GM12891 (cell line): ENCODE data around the gene HNMT.

Experiments
- POLR2A ChIP-seq: IDR thresholded peaks from 2 replicates; pipeline ENCODE4 v1.6.1; 2011; ENCODE audit warnings: low read depth, low read length, control low read depth
- TAF1 ChIP-seq: IDR thresholded peaks from 2 replicates; pipeline ENCODE4 v1.6.1; 2011; ENCODE audit warnings: low read depth, low read length, control low read depth

DNA sequence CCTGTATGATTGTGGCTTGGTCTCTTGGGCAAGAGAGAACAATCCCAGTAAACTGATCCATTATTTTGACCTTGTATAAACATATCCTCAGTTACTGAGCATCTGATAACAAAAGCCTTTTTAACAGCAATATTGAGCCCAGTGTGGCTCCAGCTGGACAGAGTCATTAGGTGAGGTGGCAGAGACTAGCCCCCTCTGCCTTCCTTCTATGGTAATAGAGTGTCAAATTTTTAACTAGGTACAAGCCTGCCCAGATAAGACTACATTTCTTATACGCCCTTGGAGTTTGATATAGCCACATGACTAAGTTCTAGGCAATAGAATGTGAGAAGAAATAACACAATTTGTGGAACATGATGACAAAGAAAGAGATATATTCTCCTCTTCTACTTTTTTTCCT is 56.2 kb downstream of the HNMT start:
- TF ChIP-seq TAF1: no peak
- no peak for TF ChIP-seq POLR2A
